Uterus (tissue), 2 donors: ENCODE results near the gene CST7.

ENCODE experiments used
- CTCF ChIP-seq, 4 experiments: fragments of 200-600 bp in 2 of 4; fragments of 450-650 bp in 2 of 4; sonication (generic) in 2 of 4; IDR thresholded peaks; one replicate each; pipeline ENCODE4 v1.5.1; 2016 to 2019; ENCODE audit warnings: antibody characterized with exemption in 4 of 4, mild to moderate bottlenecking in 2 of 4, moderate library complexity in 1 of 4
- POLR2A ChIP-seq, 2 donors: fragments of 450-650 bp; IDR thresholded peaks; one replicate each; pipeline ENCODE4 v1.6.1; 2016; ENCODE audit warnings: antibody characterized with exemption in 2 of 2, mild to moderate bottlenecking in 1 of 2, moderate library complexity in 1 of 2

- no peak for TF ChIP-seq CTCF (IDR thresholded peaks at IDR 0.05)
- TF ChIP-seq POLR2A (IDR thresholded peaks at IDR 0.05) = no peak
These were observed 22.5 kb downstream of the CST7 start for GRCh38 chr20:24971376-24972101.
